Activated T-helper 17 cell treated with anti-CD3 and anti-CD28 coated beads, Interleukin-2, amount 50 U/mL, for 72 hours (primary cell): ENCODE data around the gene MMP7. TPM values are rescaled to one million over a fixed set of nuclear protein-coding genes. Genes with fewer than 3 reads are reported as not detected.

Source experiments
- ATAC-seq: fragments of 150-1000 bp; cut with Tn5 transposase; replicated peaks from 2 replicates; pipeline ENCODE4 v1.10.0; 2021; ENCODE audit warnings: mild to moderate bottlenecking, moderate library complexity
- H3K27ac Mint-ChIP-seq: one replicate; pipeline ENCODE4 v1.8.0; 2022; ENCODE audit warnings: mixed read lengths
- H3K27me3 Mint-ChIP-seq: one replicate; pipeline ENCODE4 v1.8.0; 2022; ENCODE audit warnings: mixed read lengths
- H3K36me3 Mint-ChIP-seq: one replicate; pipeline ENCODE4 v1.8.0; 2022; ENCODE audit warnings: low read depth, mild to moderate bottlenecking, mixed read lengths
- H3K4me1 Mint-ChIP-seq: one replicate; pipeline ENCODE4 v1.8.0; 2022; ENCODE audit warnings: mixed read lengths
- H3K4me3 Mint-ChIP-seq: one replicate; pipeline ENCODE4 v1.8.0; 2022; ENCODE audit warnings: mild to moderate bottlenecking, mixed read lengths
- H3K9me3 Mint-ChIP-seq: one replicate; pipeline ENCODE4 v1.8.0; 2022; ENCODE audit warnings: mixed read lengths
- total RNA-seq, 2 donors: library from RNA; stranded (reverse); gene quantifications; one replicate each; pipeline ENCODE4 v1.2.3, GENCODE V29; 2022

The MMP7 gene
- total RNA-seq, 2 donors from 2014 or later, result not detected

DNA sequence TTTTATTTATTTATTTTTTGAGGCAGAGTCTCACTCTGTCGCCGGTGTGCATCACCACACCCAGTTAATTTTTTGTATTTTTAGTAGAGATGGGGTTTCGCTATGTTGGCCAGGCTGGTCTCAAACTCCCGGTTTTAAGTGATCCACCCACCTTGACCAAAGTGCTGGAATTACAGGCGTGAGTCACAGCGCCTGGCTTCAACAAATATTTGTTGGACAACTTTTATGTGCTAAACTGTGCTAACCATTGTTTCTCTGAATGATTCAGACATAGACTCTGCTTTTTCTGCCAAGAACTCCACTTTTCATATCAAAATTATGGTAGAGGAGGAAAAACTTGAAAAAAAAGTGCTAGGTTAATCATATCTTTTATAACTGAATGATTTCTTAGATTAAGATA, 36.3 kb downstream of the MMP7 start:
- H3K4me1 Mint-ChIP-seq, result peaks cover 8% of the 10 kb centered on the region
- H3K4me3 Mint-ChIP-seq, result no peak overlapping the region
- no peaks in the 10 kb centered on the region for H3K36me3 Mint-ChIP-seq
- ATAC-seq, result no peak
- no peaks in the 10 kb centered on the region for H3K27me3 Mint-ChIP-seq
- no peak overlapping the region for H3K27ac Mint-ChIP-seq
- no peaks in the 10 kb centered on the region for H3K9me3 Mint-ChIP-seq

DNA sequence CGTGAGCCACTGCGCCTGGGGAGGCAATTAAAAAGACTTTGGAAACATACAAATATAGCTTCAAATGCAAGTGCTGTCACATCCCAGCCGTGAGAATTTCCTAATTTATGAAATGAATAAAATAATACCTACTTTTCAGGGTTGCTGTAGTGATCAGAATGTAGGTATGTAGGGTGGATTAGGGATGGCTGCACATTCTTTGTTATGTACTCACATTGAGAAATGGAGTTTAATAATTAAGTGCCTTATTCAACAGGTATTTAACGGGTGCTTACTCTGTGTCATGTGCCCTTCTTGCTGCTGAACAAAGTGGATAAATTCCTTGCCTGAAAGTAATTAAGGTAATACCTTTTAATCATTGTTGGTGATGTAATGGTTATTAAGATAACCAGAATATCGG, 37.0 kb downstream of the MMP7 start:
- no peak overlapping the region for H3K27ac Mint-ChIP-seq
- peaks cover 8% of the 10 kb centered on the region for H3K4me1 Mint-ChIP-seq
- ATAC-seq, result no peak

GRCh38 chr11:102491969-102492368, 38.6 kb downstream of the MMP7 start:
- H3K4me3 Mint-ChIP-seq, result no peak overlapping the region
- peak overlapping the region; percentile 9 for H3K27ac Mint-ChIP-seq
- H3K36me3 Mint-ChIP-seq, result no peaks in the 10 kb centered on the region
- H3K27me3 Mint-ChIP-seq, result no peaks in the 10 kb centered on the region
- H3K9me3 Mint-ChIP-seq, result no peaks in the 10 kb centered on the region
- peaks cover 16% of the 10 kb centered on the region for H3K4me1 Mint-ChIP-seq
- peak; percentile 72 for ATAC-seq

More for the DNA sequence above, 37.0 kb downstream of the MMP7 start:
- H3K27me3 Mint-ChIP-seq, result no peaks in the 10 kb centered on the region
- H3K9me3 Mint-ChIP-seq, result no peaks in the 10 kb centered on the region
- no peak overlapping the region for H3K4me3 Mint-ChIP-seq
- no peaks in the 10 kb centered on the region for H3K36me3 Mint-ChIP-seq

- Mint-ChIP-seq H3K4me1 (peaks cover 9% of the 10 kb centered on the region), H3K9me3 (no peaks in the 10 kb centered on the region), H3K27me3 (no peaks in the 10 kb centered on the region), H3K36me3 (no peaks in the 10 kb centered on the region), H3K27ac (peak overlapping the region; percentile 34), H3K4me3 (no peak overlapping the region)
- ATAC-seq, result peak; percentile 67
Observed at GRCh38 chr11:102489186-102490145, 41.1 kb downstream of the MMP7 start.

GRCh38 chr11:102488208-102488607, 42.3 kb downstream of the MMP7 start:
- ATAC-seq, result peak; percentile 56
- H3K27ac Mint-ChIP-seq, result peak overlapping the region; percentile 55
- H3K36me3 Mint-ChIP-seq, result no peaks in the 10 kb centered on the region

DNA sequence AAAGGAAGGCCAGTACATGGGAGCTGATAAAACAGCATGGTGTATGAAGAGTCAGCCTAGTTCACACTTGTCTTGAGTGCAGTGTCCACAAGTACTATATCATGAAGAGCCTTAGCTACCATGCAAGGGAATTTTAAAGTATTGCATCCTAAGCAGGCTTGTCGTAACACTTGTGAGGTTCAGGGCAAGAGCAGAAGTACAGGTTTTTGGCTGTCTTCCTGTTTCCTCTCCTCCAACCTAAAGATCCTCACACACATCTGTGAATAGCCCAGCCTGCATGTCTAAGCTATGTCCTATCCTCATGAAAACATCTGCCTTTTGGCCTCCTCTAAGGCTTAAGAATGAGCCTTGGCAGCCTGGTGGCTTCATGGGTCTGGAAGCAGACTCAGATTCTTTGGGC, 43.3 kb downstream of the MMP7 start:
- no peaks in the 10 kb centered on the region for H3K9me3 Mint-ChIP-seq
- no peak overlapping the region for H3K27ac Mint-ChIP-seq
- H3K36me3 Mint-ChIP-seq, result no peaks in the 10 kb centered on the region
- no peak overlapping the region for H3K4me3 Mint-ChIP-seq
- H3K27me3 Mint-ChIP-seq, result no peaks in the 10 kb centered on the region
- ATAC-seq, result no peak
- peaks cover 9% of the 10 kb centered on the region for H3K4me1 Mint-ChIP-seq

More at GRCh38 chr11:102488208-102488607, 42.3 kb downstream of the MMP7 start:
- Mint-ChIP-seq H3K4me1 (peaks cover 9% of the 10 kb centered on the region), H3K27me3 (no peaks in the 10 kb centered on the region), H3K9me3 (no peaks in the 10 kb centered on the region), H3K4me3 (no peak overlapping the region)

DNA sequence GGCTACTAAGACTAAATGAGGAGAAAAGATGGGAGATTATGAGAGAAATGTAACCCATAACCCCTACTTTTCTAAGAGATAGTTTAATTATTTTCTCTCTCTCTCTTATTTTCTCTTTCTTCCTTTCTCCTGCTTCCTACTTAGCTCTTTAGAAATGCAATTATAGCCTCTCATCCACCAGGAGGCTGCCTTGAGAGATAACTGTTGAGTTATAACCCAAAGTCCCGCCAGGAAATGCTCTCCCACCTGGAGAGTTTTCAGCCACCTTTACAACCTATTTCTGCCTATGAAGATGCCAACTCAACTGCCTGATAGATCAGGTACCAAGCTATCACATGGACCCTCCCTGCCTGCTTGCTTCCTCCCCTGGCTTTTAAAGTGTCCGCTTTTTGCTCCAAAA, 44.0 kb downstream of the MMP7 start:
- no peak for ATAC-seq
- no peak overlapping the region for H3K27ac Mint-ChIP-seq

GRCh38 chr11:102485095-102485722, 45.3 kb downstream of the MMP7 start:
- no peaks in the 10 kb centered on the region for H3K27me3 Mint-ChIP-seq
- ATAC-seq, result no peak
- H3K4me3 Mint-ChIP-seq, result no peak overlapping the region
- H3K27ac Mint-ChIP-seq, result no peak overlapping the region
- H3K36me3 Mint-ChIP-seq, result no peaks in the 10 kb centered on the region
- H3K4me1 Mint-ChIP-seq, result peaks cover 9% of the 10 kb centered on the region
- no peaks in the 10 kb centered on the region for H3K9me3 Mint-ChIP-seq

More for the DNA sequence above, 44.0 kb downstream of the MMP7 start:
- H3K9me3 Mint-ChIP-seq, result no peaks in the 10 kb centered on the region
- peaks cover 9% of the 10 kb centered on the region for H3K4me1 Mint-ChIP-seq
- no peaks in the 10 kb centered on the region for H3K36me3 Mint-ChIP-seq
- H3K27me3 Mint-ChIP-seq, result no peaks in the 10 kb centered on the region
- H3K4me3 Mint-ChIP-seq, result no peak overlapping the region

DNA sequence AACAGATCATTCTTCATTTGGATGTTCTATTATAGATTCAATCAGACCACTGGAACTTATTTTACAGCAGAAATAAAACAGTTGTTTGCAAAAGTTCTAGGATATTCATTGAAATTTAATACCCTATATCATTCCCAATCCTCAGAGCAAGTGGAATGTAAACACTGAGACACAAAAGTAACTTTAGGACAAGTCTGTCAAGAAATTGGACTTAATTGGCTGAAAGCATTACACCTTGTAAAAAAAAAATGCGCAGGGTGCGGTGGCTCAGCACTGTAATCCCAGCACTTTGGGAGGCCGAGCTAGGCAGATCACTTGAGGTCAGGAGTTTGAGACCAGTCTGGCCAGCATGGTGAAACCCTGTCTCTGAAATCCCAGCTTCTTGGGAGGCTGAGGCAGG, 48.1 kb downstream of the MMP7 start:
- no peak for ATAC-seq
- Mint-ChIP-seq H3K4me3 (no peak overlapping the region), H3K9me3 (no peaks in the 10 kb centered on the region), H3K4me1 (peaks cover 12% of the 10 kb centered on the region), H3K27ac (no peak overlapping the region), H3K27me3 (no peaks in the 10 kb centered on the region), H3K36me3 (no peaks in the 10 kb centered on the region)

DNA sequence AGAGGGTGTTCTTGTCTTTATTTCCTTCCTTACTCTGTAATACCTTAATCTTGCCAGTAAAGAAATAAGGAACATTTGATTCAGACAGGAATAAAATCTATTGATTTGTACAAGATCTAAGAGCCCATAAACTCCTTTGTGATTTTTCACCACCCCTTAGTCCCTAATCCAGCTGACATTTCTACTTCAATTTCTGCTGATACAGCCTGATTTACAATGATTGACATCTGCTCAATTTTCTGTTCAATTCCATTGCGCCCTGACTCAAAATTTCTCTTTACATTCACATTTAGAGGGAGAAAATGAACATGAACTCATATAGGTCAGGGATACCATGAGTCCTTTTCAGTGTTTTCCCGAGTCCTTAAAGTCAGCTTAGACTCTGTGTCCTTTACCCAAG, 50.8 kb downstream of the MMP7 start:
- Mint-ChIP-seq H3K4me1 (peaks cover 24% of the 10 kb centered on the region), H3K27ac (peak overlapping the region; percentile 17), H3K36me3 (no peaks in the 10 kb centered on the region), H3K9me3 (no peaks in the 10 kb centered on the region), H3K4me3 (no peak overlapping the region), H3K27me3 (no peaks in the 10 kb centered on the region)
- no peak for ATAC-seq

- Mint-ChIP-seq H3K9me3 (no peaks in the 10 kb centered on the region), H3K27me3 (no peaks in the 10 kb centered on the region), H3K36me3 (no peaks in the 10 kb centered on the region), H3K27ac (no peak overlapping the region), H3K4me3 (peak overlapping the region; percentile 68), H3K4me1 (peaks cover 33% of the 10 kb centered on the region)
- no peak for ATAC-seq
Observed at GRCh38 chr11:102478673-102479299, 51.8 kb downstream of the MMP7 start.

- peaks cover 35% of the 10 kb centered on the region for H3K4me1 Mint-ChIP-seq
- peak; percentile 81 for ATAC-seq
- no peaks in the 10 kb centered on the region for H3K36me3 Mint-ChIP-seq
- H3K27me3 Mint-ChIP-seq, result no peaks in the 10 kb centered on the region
- peak overlapping the region; percentile 83 for H3K27ac Mint-ChIP-seq
- peak overlapping the region; percentile 68 for H3K4me3 Mint-ChIP-seq
- H3K9me3 Mint-ChIP-seq, result no peaks in the 10 kb centered on the region
Observed at GRCh38 chr11:102476812-102477211, 53.7 kb downstream of the MMP7 start.

DNA sequence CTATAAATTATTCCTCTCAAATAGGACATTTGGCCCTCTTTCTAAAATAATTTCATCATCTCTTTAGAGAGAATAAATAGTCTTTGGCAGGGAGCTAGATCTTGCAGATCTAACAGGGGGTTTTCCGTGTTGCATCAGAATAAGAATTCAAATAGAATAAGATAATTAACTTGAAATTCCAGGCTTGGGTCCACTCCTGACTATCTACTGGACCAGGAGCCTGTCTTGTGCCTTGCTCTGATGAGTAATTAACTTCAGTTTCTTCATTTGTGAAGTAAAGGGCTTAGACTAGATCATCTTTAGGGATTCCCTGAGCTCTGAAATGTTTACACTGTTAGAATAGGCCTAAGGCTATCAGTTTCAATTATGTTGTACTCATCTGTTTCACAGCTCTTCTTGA, 54.5 kb downstream of the MMP7 start:
- Mint-ChIP-seq H3K27ac (peak overlapping the region; percentile 83), H3K9me3 (no peaks in the 10 kb centered on the region), H3K4me1 (peaks cover 35% of the 10 kb centered on the region), H3K27me3 (no peaks in the 10 kb centered on the region), H3K36me3 (no peaks in the 10 kb centered on the region), H3K4me3 (peak overlapping the region; percentile 68)
- ATAC-seq, result peak; percentile 65

GRCh38 chr11:102473543-102473942, 57.0 kb downstream of the MMP7 start:
- H3K27me3 Mint-ChIP-seq, result no peaks in the 10 kb centered on the region
- no peak for ATAC-seq
- no peaks in the 10 kb centered on the region for H3K36me3 Mint-ChIP-seq
- no peak overlapping the region for H3K27ac Mint-ChIP-seq
- peaks cover 35% of the 10 kb centered on the region for H3K4me1 Mint-ChIP-seq
- H3K4me3 Mint-ChIP-seq, result peak overlapping the region; percentile 48
- no peaks in the 10 kb centered on the region for H3K9me3 Mint-ChIP-seq
